Fibroblast of lung (primary cell): ENCODE data around the gene ABLIM2. TPM values are rescaled to one million over a fixed set of nuclear protein-coding genes. Genes with fewer than 3 reads are reported as not detected.
A peak's percentile ranks its signal among the peaks of the same experiment; 100 is the strongest.

ENCODE experiments used
- DNase-seq, 2 donors: peaks; one replicate each; pipeline versions ENCODE4 v3.0.0 to v3.0.0-alpha.2; 2010; ENCODE audit warnings: low read depth in 2 of 2
- H2AFZ ChIP-seq: 2 replicates; pipeline ENCODE4 v1.5.1; 2012; ENCODE audit warnings: low read length, control low read depth, inconsistent platforms
- H3K27ac ChIP-seq: 2 replicates; pipeline ENCODE4 v1.5.1; 2011; ENCODE audit warnings: low read length, control low read depth; ENCODE audit not compliant: insufficient read depth
- H3K27me3 ChIP-seq: 2 replicates; pipeline ENCODE4 v1.5.1; 2011; ENCODE audit warnings: mild to moderate bottlenecking, low read length; ENCODE audit not compliant: control insufficient read depth, insufficient read depth
- H3K36me3 ChIP-seq: 2 replicates; pipeline ENCODE4 v1.5.1; 2011; ENCODE audit warnings: low read length; ENCODE audit not compliant: control insufficient read depth, insufficient read depth
- H3K4me1 ChIP-seq: 2 replicates; pipeline ENCODE4 v1.5.1; 2011; ENCODE audit warnings: low read length; ENCODE audit not compliant: control insufficient read depth, insufficient read depth; ENCODE audit errors: extremely low read depth
- H3K4me2 ChIP-seq: 2 replicates; pipeline ENCODE4 v1.5.1; 2011; ENCODE audit warnings: low read length, control low read depth; ENCODE audit not compliant: insufficient read depth; ENCODE audit errors: extremely low read depth
- H3K4me3 ChIP-seq, 4 experiments: fragments of 200-600 bp in 1 of 4; sonication (generic) in 1 of 4; replicated peaks in 1 of 4; 2 replicates each; pipeline ENCODE4 v1.5.1; 2011 to 2016; ENCODE audit warnings: low read length in 4 of 4, low read depth in 3 of 4, mild to moderate bottlenecking in 3 of 4, control low read depth in 2 of 4, inconsistent platforms in 1 of 4, mixed read lengths in 1 of 4; ENCODE audit not compliant: insufficient read depth in 1 of 4; ENCODE audit errors: control extremely low read depth in 1 of 4
- H3K79me2 ChIP-seq: 2 replicates; pipeline ENCODE4 v1.5.1; 2012; ENCODE audit warnings: mild to moderate bottlenecking, low read length, inconsistent platforms; ENCODE audit not compliant: control insufficient read depth, insufficient read depth
- H3K9ac ChIP-seq: 2 replicates; pipeline ENCODE4 v1.5.1; 2011; ENCODE audit warnings: mild to moderate bottlenecking, low read length, control low read depth; ENCODE audit not compliant: insufficient read depth
- H3K9me3 ChIP-seq: 2 replicates; pipeline ENCODE4 v1.5.1; 2012; ENCODE audit warnings: low read depth, low read length; ENCODE audit not compliant: control insufficient read depth, insufficient read depth
- H4K20me1 ChIP-seq: 2 replicates; pipeline ENCODE4 v1.5.1; 2011; ENCODE audit warnings: low read length; ENCODE audit not compliant: control insufficient read depth, insufficient read depth; ENCODE audit errors: extremely low read depth
- EZH2 ChIP-seq: IDR thresholded peaks from 2 replicates; pipeline ENCODE4 v1.5.1; 2012; ENCODE audit warnings: low read length, control low read depth, mild to moderate bottlenecking; ENCODE audit errors: missing control alignments
- polyA plus RNA-seq, 2 donors: library from polyadenylated mRNA; depleted of rRNA in 1 of 2; stranded (reverse) in 1 of 2; unstranded in 1 of 2; fragments of >200 nt; gene quantifications; 2 replicates each; pipeline ENCODE4 v1.2.1, GENCODE V29; 2011 to 2012; ENCODE audit warnings: missing spikeins in 1 of 2
- total RNA-seq: library from RNA; depleted of rRNA; stranded (reverse); fragments of >200 nt; gene quantifications from 2 replicates; pipeline ENCODE4 v1.2.1, GENCODE V29; 2014
- TF ChIP-seq, protein P1 (sequence below), 2 donors: IDR thresholded peaks in 1 of 2; conservative IDR thresholded peaks in 1 of 2; 1 replicate in 1 of 2; 2 replicates in 1 of 2; pipeline ENCODE4 v1.5.1; 2011 to 2012; ENCODE audit warnings: low read length in 2 of 2, control low read depth in 1 of 2, inconsistent platforms in 1 of 2, low read depth in 1 of 2, mild to moderate bottlenecking in 1 of 2

The ABLIM2 gene
- total and polyA plus RNA-seq, 2 donors (not counting 1 experiment from before 2014, with no cell fraction given): 0.66 to 2.6 TPM

DNA sequence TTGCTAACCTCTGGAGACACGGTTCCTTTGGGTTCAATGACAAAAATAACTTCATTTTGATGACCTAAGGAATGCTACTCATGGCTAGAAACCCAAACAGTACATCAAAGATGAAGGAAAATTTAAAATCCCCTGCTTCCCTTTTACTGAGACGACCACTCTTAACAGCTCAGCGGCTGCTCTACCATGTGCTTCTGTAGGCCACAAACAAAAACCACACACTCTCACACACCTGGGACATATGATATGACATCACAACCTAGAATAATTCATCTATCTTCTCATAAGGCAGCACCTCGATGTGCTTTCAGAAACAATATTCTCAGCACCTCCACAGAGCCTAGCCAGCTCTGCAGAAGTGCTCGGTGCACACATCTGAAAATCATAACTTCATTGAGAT is 34.7 kb downstream of the ABLIM2 start:
- Histone ChIP-seq H3K4me2 (no peak overlapping the region), H4K20me1 (no peaks in the 10 kb centered on the region), H3K79me2 (no peaks in the 10 kb centered on the region), H3K27me3 (no peaks in the 10 kb centered on the region), H2AFZ (no peak overlapping the region), H3K27ac (no peak overlapping the region), H3K4me3 (no peak overlapping the region), H3K9me3 (no peaks in the 10 kb centered on the region), H3K9ac (no peak overlapping the region), H3K36me3 (no peaks in the 10 kb centered on the region), H3K4me1 (no peaks in the 10 kb centered on the region)
- TF ChIP-seq EZH2: no peak
- TF ChIP-seq, protein P1, sequence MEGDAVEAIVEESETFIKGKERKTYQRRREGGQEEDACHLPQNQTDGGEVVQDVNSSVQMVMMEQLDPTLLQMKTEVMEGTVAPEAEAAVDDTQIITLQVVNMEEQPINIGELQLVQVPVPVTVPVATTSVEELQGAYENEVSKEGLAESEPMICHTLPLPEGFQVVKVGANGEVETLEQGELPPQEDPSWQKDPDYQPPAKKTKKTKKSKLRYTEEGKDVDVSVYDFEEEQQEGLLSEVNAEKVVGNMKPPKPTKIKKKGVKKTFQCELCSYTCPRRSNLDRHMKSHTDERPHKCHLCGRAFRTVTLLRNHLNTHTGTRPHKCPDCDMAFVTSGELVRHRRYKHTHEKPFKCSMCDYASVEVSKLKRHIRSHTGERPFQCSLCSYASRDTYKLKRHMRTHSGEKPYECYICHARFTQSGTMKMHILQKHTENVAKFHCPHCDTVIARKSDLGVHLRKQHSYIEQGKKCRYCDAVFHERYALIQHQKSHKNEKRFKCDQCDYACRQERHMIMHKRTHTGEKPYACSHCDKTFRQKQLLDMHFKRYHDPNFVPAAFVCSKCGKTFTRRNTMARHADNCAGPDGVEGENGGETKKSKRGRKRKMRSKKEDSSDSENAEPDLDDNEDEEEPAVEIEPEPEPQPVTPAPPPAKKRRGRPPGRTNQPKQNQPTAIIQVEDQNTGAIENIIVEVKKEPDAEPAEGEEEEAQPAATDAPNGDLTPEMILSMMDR (conservative IDR thresholded peaks at IDR 0.05 in 1 of 2, IDR thresholded peaks at IDR 0.05 in 1 of 2; ENCODE audit: low read depth in 1 of 2, low read length in 2 of 2): no peak
- no peak for DNase-seq

DNA sequence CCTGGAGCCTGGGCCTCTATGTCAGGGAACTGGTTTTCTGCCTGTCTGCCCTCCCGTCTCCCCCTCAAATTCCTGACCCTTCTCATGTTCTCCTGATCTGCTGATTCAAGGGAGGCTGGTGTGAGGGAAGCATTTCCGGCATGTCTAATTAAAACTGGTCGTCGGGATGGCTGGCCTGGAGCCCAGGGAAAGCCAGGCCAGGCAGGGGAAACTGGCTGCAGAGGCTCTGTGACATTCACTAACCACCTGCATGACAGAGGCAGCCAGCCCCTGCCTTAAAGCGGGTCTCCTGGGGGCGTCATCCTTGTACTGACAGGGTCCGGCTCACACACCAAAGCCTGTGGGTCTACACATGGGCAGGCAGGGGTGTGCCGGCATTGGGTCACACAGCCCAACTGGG is 35.2 kb downstream of the ABLIM2 start:
- Histone ChIP-seq H3K27ac (no peak overlapping the region), H2AFZ (no peak overlapping the region), H3K36me3 (no peaks in the 10 kb centered on the region)

DNA sequence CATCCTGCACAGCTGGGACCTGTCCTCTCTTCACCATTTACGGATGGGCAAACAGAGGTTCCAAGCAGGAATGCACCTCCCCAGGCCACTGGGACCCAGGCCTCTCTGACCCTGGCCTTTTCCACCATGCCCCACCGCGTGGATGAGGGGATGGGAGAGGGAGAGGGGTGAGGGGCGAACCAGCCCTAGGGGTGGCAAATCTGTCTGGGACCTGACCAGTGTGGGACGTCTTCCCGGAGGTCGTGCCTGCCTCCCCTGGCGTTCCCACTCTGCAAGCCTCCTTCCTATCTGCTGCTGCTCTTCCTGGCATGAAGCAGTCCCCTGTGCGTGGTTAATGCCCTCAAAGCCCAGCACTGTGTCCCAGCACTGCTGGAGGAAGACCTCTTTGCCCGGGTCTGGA is 35.9 kb downstream of the ABLIM2 start:
- Histone ChIP-seq H3K79me2 (no peaks in the 10 kb centered on the region), H3K27me3 (no peaks in the 10 kb centered on the region), H3K9ac (no peak overlapping the region), H2AFZ (no peak overlapping the region), H3K4me2 (no peak overlapping the region), H3K4me3 (no peak overlapping the region), H3K27ac (no peak overlapping the region), H3K36me3 (no peaks in the 10 kb centered on the region), H4K20me1 (no peaks in the 10 kb centered on the region), H3K4me1 (no peaks in the 10 kb centered on the region), H3K9me3 (no peaks in the 10 kb centered on the region)
- no peak for DNase-seq
- no peak for TF ChIP-seq EZH2
- TF ChIP-seq, protein P1 (conservative IDR thresholded peaks at IDR 0.05 in 1 of 2, IDR thresholded peaks at IDR 0.05 in 1 of 2; ENCODE audit: low read depth in 1 of 2, low read length in 2 of 2): no peak

More for the DNA sequence above, 35.2 kb downstream of the ABLIM2 start:
- no peaks in the 10 kb centered on the region for H4K20me1 ChIP-seq
- peak in 1 of 2 donors; percentile 39 for DNase-seq
- no peaks in the 10 kb centered on the region for H3K4me1 ChIP-seq
- no peaks in the 10 kb centered on the region for H3K79me2 ChIP-seq
- no peak overlapping the region for H3K4me2 ChIP-seq
- no peaks in the 10 kb centered on the region for H3K27me3 ChIP-seq
- no peaks in the 10 kb centered on the region for H3K9me3 ChIP-seq
- TF ChIP-seq, protein P1 (conservative IDR thresholded peaks at IDR 0.05 in 1 of 2, IDR thresholded peaks at IDR 0.05 in 1 of 2; ENCODE audit: low read depth in 1 of 2, low read length in 2 of 2): no peak
- TF ChIP-seq EZH2: no peak
- no peak overlapping the region for H3K9ac ChIP-seq
- H3K4me3 ChIP-seq: no peak overlapping the region
